Measurements from ENCODE around the gene PIP5K1C.

DNA sequence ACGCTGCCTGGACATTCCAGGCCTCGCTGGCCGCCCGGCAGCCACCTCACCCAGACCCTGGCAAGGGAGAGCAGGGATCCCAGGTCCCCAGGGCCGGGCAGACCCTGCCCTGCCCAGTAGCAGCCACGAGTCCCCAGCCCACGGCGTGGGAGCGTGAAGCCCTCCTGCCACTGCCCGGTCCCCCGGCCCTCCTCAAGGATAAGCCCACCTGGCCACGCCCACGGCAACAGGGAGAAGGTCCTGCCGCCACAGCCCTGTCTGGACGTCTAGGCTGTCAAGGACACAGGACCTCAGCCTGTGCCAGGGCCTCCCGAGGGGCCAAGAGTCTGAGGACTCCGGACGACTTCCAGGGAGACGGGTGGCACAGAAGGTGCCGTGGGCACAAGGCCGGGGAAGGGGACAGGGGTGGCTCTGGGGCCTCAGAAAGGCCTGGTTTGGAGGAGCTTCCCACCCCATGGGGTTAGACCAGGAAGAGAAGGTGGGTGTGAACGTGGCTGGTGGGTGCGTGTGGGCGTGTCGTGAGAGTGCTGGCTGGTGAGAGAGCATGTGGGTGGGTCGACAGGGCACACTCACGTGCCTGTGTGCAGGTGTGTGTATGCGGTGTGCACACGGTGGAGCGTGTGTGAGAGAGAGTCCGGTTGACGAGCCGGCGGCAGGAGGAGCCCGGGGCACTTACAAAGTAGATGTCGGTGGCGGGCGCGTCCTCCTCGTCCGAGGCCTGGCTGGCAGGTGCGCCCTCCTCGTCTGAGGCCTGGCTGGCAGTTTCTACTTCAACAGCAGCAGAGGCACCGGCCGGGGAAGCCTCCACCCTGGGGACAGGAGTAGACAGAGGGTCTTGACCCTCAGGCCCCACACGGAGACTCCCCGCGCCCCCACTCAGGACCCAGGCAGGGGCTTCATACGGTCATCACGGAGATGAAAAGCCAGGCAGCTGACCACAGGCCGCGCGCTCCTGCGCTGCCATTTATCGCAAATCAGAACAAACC lies 61.8 kb downstream of the PIP5K1C start:
- TF ChIP-seq, protein P1, sequence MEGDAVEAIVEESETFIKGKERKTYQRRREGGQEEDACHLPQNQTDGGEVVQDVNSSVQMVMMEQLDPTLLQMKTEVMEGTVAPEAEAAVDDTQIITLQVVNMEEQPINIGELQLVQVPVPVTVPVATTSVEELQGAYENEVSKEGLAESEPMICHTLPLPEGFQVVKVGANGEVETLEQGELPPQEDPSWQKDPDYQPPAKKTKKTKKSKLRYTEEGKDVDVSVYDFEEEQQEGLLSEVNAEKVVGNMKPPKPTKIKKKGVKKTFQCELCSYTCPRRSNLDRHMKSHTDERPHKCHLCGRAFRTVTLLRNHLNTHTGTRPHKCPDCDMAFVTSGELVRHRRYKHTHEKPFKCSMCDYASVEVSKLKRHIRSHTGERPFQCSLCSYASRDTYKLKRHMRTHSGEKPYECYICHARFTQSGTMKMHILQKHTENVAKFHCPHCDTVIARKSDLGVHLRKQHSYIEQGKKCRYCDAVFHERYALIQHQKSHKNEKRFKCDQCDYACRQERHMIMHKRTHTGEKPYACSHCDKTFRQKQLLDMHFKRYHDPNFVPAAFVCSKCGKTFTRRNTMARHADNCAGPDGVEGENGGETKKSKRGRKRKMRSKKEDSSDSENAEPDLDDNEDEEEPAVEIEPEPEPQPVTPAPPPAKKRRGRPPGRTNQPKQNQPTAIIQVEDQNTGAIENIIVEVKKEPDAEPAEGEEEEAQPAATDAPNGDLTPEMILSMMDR (IDR thresholded peaks at IDR 0.05) = no peak
- no peak for TF ChIP-seq EZH2phosphoT487 (IDR thresholded peaks at IDR 0.05)
